NCI-H524 (cell line): Measurements from ENCODE around the gene NBPF20.
A peak's percentile ranks its signal among the peaks of the same experiment; 100 is the strongest.
"Not testable (repeated sequence)": the region's sequence is repeated elsewhere in the genome, so short reads cannot be mapped to it uniquely, and the experiment has no call there.

Source experiments
- DNase-seq, 2 experiments: peaks; one replicate each; lab custom pipeline; 2025; lab: John Stamatoyannopoulos, UW

NBPF20 gene, protein sequence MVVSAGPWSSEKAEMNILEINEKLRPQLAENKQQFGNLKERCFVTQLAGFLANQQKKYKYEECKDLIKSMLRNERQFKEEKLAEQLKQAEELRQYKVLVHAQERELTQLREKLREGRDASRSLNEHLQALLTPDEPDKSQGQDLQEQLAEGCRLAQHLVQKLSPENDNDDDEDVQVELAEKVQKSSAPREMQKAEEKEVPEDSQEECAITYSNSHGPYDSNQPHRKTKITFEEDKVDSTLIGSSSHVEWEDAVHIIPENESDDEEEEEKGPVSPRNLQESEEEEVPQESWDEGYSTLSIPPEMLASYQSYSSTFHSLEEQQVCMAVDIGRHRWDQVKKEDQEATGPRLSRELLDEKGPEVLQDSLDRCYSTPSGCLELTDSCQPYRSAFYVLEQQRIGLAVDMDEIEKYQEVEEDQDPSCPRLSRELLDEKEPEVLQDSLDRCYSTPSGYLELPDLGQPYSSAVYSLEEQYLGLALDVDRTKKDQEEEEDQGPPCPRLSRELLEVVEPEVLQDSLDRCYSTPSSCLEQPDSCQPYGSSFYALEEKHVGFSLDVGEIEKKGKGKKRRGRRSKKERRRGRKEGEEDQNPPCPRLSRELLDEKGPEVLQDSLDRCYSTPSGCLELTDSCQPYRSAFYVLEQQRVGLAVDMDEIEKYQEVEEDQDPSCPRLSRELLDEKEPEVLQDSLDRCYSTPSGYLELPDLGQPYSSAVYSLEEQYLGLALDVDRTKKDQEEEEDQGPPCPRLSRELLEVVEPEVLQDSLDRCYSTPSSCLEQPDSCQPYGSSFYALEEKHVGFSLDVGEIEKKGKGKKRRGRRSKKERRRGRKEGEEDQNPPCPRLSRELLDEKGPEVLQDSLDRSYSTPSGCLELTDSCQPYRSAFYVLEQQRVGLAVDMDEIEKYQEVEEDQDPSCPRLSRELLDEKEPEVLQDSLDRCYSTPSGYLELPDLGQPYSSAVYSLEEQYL (N-terminal part only)

DNA sequence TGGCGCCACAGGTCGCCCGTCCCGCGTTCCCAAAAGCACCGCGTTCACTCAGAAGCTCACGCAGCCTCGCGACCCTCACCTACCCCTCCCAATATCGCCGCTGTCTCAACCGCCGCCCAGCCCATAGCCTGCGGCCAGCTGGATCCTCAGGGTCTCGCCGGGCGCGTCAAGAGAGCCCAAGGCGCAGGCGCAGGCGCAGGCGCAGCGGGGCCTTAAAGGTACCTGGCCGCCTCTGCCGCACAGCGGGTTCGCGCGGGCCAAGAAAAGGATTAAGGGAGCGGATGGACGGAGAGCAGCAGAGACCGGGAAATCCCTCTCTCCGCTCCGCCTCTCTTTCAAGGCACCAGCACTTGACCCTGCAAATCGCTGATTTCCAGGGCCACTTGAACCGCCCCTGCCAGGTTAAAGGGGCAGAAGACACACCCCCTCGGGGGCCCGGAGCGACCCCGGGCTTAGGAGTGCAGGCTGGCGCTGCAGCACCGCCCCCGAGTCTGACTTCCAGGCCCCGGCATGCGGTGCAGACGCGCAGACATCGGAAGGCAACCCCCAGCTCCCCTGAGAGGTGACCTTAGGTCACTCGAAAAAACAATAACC is at the start of gene NBPF20:
NBPF20 (minus strand) TSS at position 168 of the 594 bp plus-strand sequence. CDS start 20,331 bp downstream, outside the sequence.
- peak; percentile 72 to 83 for DNase-seq

DNA sequence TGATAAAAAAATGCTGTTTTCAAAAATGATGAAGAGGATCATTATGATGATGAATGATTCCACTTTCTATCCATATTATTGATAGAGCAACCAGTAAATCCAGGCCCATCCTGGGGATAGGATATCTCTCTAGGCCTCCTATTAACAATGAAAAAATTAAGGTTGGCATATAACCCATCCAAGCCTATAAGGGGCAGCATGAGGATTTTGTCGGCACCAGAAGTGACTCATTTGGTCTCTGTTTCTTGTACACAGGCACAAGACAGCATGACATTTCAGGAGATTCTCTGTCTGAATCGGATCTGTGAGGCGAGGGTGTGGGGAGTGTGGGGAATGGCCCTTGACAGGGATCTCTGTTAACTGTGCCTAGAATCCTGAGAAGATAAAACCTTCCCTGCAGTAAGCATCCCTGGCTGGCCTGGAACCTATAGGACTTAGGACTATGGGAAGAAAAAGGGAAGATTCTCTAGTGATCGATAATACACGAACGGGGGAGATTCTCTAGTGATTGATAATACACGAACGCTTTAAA is 49.5 kb upstream of the NBPF20 start:
- not testable (repeated sequence) for DNase-seq

DNA sequence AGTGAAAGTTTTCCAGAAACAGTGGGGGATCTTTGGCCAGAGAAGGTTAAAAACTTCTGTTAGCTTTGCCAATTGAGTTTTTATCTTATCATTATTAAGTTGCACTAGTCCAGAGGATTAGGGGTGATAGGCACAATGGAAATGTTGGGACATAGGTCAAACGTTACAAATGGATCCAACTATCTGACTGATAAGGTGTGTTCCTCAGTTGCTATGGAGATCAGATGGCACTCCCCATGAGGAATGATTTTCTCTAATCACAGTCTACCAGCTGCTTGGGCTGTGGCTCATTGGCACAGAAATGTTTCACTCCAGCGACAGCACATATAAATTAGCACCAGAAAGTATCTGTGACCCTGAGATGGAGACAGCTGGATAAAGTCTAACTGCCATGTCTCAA is 47.3 kb upstream of the NBPF20 start:
- DNase-seq, result not testable (repeated sequence)

DNA sequence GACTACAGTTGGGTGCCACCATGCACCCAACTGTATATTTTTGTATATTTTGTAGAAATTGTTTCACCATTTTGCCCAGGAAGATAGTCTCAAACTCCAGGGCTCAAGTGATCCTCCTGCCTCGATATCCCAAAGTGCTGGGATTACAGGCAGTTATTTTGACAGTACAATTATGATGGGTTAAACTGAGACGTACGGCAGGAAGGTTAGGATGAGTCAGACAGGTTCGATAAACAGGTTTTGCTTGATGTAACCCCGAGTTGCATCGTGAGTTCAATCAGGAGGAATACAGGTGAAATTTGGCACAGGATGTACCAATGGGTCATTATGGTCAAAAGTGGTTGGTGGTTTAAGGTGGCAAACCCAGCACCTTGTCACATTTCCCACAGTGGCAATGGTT is 46.0 kb upstream of the NBPF20 start:
- DNase-seq, result not testable (repeated sequence)

DNA sequence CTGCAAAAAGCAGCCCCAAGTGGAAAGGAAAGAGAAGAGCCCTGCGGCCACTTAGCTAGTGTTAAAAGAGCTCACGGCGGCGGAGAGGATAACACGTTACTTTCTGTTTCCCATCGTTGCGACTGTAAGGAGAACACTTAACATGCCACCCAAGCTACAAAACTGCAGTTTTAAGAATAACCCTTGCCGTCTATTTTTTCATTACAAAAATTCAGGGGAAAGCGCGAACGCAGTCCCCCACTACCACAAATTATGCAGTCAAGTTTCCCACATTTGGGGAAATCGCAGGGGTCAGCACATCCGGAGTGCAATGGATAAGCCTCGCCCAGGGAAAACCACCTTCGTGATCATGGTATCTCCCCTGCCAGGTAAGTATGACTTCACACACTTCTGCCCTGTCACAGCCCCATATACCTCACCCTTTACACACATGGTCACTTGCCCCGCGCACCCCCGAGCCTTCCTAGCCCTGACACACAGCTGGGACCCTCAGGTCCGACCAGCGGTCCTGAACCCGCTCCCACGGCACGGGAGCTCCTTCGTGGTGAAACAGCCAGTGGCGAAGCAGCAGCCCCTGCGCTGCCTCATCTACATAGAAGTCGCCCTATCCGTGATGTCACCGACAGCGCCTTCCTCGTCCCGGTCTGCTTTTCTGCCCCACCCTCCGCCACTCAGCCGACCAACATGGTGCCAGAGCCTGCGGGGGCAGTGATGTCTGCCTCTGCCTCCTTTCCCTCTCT is 40.2 kb upstream of the NBPF20 start:
- DNase-seq, result peak; percentile 69 to 71

DNA sequence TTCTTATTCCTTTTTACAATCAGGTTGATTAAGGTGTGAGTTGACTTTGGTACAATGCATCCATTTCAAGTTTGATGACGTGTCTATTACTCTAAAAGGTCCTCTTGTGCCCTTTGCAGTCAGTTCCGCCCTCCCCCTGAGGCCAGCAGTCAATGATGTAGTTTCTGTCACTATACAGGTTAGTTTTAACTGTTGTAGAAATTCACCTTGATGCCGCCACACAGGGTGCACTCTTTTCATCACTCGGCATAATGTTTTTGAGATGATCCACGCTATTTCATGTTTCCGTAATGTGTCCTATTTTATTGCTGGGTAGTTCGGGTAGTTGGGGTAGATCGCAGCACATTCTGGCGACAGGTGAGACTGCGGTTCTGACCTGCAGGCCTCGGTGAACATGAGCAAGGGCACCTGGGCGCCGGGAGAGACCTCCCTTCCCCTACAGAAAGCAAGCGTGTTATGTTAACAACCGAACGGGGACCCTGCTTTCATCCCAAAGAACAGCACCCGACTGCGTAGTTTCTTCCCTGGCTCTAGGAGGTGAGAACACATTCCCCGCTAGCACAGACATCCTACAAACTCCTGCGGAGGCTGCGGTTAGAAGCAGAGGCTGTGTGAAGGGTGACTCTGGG is 39.4 kb upstream of the NBPF20 start:
- DNase-seq, result not testable (repeated sequence)

DNA sequence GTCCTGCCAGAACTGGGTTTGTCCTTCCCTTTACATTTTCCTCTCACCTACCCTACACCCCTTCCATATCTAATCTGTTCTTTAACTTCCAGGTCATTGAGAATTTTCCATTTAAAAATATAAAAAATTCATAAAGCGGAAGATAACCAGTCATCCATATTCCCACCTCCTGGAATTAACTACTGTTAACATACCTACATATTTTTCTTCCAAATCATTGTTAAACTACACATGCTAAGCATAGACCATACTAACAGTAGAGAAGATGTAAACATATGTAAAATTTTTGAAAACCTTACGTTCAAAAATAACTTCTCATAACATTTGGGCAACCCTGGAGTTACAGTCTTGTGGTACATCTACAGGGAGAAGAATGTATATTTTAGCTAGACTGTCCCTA is 38.6 kb upstream of the NBPF20 start:
- DNase-seq, result not testable (repeated sequence)

DNA sequence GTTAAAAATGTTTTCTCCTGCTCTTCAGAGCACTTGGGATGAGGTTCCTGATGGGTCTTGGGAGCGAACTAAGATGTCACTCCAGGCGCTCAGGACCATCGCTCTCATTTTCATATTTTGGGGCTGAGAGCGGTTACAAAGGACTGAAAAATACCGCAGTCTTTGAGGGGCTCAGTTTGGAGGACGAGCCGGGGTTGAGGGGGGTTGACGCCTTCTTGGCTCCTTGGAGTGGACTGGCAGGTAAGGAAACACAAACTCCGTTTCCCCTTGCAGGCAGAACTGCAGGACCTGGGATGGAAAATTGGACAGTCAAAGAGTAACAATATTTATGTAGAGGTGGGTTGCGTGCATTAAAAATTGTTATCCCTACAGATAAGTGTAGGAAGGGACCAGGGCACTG is 35.3 kb upstream of the NBPF20 start:
- not testable (repeated sequence) for DNase-seq

DNA sequence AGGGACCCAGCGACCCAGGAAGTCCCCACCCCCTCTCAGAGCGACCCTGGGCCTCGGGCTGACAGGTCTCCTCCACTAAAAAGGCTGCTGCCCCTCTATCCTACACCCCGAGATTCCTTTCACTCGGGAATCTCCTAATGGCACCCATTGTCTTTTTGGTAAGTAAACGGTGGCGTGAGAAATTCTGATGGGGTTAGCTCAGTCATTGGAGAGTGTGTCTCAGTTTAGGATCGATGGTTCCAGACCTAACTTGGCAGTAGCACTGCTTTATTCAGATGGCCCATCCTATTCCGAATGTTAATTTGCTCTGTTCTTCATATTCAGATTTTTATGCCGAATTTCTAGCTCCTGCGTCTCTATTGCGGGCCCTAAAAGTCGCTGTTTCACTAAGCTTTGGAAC is 34.6 kb upstream of the NBPF20 start:
- DNase-seq, result not testable (repeated sequence)

DNA sequence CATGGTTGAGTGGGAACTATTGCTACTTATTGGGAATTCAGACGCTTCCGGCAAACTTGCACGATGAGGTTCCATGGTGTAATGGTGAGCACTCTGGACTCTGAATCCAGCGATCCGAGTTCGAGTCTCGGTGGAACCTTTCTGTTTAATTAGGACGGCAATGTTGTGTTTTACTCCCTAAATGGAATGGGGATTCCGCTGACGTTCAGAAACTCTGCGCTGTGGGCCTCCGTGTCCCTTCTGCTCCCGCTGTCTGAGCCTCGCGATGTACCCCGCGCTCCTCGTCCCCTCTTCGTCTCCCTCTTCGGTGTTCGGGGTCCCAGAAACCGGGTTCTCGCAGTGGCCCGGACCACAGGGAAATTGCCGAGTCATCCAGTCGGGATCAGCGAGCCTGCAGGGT is 34.2 kb upstream of the NBPF20 start:
- DNase-seq, result not testable (repeated sequence)

DNA sequence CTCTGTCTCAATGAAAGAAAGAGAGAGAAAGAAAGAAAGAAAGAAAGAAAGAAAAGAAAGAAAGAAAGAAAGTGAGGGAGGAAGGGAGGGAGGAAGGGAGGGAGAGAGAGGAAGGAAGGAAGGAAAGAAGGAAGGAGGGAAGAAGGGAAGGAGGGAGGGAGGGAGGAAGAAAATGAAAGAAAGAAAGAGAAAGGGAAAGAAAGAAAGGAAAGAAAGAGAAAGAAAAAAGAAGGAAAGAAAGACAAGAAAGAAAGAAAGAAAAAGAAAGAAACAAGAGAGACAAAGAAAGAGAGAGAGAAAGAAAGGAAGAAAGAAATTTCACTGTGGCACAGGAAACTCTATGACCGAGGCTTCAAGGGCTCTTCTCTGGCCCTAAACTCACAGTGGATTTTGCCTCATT is 33.7 kb upstream of the NBPF20 start:
- DNase-seq, result not testable (repeated sequence)

DNA sequence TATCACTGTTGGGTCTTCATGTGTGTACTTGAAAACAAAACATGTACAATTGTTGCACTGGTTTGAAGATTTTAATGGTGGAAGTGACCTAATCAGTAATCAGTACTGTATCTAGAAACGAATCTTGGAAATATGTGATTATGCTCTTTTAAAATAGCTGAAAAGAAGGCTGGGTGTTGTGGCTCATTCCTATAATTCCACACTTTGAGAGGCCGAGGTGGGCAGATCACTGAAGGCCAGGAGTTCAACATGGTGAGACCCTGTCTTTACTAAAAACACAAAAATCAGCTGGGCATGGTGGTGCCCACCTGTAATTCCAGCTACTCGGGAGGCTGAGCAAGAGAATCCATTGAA is 29.4 kb upstream of the NBPF20 start:
- DNase-seq, result not testable (repeated sequence)

DNA sequence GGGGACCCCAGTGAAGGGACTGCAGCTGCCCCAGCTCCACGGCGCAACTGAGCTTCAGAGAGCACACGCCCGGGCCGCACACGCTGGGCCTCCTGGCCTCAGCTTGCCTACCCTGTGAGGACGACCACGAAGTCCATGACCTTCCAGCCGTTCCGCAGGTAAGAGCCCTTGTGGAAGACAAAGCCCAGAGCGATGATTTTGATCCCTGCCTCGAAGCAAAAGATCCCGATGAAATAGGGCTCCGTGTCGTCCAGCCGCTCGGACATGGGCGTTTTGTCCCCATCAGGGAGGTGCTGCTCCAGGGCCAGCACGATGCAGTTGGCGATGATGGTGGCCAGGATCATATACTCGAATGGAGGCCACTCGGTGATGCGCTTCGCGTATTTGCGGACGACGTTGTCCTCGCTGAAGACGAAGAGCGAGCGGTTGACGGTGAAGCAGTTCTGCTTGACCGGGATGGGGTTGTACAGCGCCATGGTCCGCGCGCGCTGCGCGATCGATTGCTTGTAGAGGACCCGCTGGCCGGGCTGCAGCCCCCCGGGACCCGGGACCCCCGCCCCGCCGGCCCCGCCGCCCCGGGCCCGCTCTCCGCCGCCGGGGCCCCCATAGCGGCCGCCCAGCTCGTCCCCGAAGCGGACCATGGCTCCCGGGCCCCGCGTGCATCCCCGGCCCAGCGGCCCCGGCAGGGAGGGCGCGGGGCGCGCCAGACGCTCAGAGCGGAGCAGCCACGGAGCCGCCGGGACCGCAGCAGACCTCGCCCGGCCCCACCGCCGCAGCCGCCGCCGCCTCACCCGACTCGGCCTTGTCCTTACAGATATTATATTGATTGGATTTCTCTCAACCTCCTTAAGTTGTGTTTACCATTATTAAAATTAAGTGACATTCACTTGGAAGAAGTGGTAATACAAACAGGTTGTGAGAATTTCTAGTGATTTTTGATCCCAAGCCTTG is 28.7 kb upstream of the NBPF20 start:
- peak in 1 of 2 experiments; percentile 6 for DNase-seq

DNA sequence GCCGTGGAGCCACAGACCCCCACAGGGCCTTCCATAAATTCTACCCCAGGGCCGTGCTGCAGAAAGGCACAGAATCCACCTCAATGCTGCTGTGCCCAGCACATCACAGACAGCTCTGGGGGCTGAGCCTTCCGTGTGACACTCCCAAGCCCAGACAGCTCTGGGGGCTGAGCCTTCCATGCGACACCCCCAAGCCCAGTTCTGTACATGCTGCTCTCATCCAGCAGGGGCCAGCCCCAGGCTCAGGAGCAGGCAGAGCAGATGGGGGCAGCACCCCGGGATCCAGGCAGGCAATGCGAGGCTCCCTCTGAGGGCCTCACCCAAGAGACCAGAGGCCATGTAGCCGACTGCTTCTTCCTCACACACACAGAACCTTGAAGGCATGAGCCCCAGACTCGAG is 27.1 kb upstream of the NBPF20 start:
- DNase-seq, result not testable (repeated sequence)

DNA sequence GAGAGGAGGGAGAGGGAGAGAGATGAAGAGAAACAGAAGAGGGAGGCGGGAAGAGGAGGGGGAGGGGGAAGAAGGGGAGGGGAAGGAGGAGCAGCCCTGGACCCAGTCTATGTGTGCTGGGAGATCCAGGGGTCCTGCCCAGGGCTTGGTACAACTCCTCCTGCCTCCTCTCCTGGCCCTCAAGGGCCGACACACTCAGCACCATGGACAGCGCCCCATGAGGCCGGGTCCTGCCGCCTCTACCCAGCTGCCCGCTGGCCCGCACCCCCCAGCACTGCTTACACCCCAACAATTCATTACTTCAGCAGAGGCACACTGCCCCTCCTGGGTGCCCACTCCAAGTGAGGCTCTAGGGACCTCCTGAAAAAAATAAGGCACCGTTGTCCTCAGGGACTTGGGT is 26.5 kb upstream of the NBPF20 start:
- not testable (repeated sequence) for DNase-seq

DNA sequence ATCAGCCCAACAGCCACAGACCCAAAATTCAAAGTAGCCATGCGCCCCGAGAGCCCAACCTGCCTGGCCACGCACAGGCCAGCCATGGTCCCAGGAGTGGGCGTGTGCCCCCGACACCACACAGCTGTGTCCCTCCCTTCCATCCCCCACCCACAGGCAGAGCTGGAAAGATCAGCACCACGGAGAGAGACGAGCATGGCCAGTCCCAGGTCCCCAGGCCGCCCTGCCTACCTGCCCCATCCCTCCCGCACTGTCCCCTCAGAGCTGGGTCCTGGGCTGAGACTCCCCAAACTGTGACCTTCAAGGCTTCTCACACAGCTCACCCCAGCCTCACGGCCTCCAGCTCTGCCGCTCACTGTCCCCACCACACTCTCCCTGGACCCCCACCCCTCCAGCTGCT is 19.8 kb upstream of the NBPF20 start:
- DNase-seq, result not testable (repeated sequence)

DNA sequence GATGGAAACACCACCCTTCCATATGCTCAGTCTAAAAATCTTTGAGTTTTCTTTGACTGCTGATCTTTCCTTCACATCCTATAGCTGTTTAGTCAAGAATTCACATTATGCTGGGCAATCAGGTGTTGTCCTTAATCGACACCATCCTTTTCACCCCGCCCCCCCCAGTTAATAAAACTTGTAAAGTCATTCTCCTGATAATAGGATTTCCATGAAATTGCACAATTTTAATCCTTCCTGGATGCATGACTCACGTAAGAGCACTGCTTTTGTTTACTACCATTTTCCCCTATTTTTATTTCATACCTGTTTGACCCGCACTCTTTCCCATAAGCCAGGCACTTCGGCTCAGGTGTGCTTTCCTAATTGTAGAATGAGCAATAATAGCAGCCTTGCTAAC is 16.9 kb upstream of the NBPF20 start:
- not testable (repeated sequence) for DNase-seq

DNA sequence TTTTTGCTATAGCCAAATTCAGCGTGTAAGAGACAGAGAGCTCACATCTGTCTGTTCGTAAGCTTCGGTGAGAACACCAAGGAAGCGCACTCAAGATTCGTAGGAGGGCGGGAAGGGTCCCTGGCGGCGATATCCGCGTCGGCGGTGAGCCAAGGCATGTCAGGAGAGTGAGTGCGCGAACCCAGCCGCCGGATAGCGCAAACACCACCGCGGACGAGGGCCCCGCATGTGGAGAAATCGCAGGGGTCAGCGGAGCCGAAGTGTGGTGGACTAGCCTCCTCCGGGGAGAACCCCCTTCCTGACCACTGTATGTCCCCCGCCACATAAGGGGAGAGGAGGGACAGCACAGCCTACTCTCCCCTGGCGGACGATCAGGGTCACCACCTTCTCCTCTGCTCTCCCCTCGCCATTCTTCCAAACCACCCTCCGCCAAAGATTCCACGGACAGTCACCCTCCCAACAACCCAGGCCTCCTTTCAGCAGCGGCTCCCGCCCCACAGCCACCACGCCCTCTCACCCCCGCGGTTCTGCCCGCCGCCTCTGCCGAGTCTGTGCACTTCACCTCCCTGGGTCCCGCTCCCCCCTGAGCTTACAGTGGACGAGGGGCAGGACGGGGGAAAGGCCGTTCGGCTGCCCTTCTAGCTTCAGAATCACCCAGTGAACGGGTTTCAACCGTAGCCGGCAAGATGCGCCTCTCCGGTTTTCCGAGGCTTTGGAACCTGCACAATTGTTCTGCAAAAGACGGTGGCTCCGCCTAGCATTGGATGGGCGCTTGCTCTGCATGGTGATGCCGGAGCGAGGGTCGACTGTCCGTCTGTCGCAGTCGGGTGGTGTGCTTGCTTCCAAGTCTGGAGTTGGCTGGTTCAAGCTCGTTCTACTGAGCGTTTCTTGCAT is 6.2 kb upstream of the NBPF20 start:
- peak in 1 of 2 experiments; percentile 4 for DNase-seq

DNA sequence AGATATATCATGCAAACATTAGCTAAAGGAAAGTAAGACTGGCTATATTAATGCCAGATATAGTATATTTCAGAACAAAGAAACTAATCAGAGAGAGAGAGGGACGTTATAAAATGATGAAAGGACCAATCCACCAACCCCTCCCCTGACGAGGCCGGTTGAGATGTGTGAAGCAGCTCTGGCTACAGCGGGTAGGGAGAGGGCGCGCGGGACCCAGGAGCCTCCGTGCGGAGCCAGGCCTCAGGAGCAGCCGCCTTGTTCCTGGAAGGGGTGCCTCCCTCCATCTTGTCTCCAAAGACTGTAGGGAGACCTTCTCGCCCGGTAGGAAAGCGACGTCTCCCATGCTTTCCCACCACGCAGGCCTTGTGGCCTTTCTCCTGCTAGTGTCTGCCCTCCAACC is 5.4 kb upstream of the NBPF20 start:
- DNase-seq, result not testable (repeated sequence)
